ENCODE measurements around the gene PTPRN2. TPM values are rescaled to one million over a fixed set of nuclear protein-coding genes. Genes with fewer than 3 reads are reported as not detected.
"Not testable (repeated sequence)": the region's sequence is repeated elsewhere in the genome, so short reads cannot be mapped to it uniquely, and the experiment has no call there.

The PTPRN2 gene
- total RNA-seq, 2 experiments from 2014 or later = 0.70 TPM; not detected in 1

GRCh38 chr7:158353606-158354570, 233.7 kb downstream of the PTPRN2 start:
- H4K20me1 ChIP-seq (ENCODE audit: insufficient read depth, low read length) = no peaks in the 10 kb centered on the region
- TF ChIP-seq EZH2phosphoT487 (IDR thresholded peaks at IDR 0.05; ENCODE audit: borderline replicate concordance, low read depth, low read length) (no peak), CTCF (conservative IDR thresholded peaks at IDR 0.05; ENCODE audit: low read length) (peak; percentile 86)
- H3K27ac ChIP-seq (ENCODE audit: low read depth, low read length, poor library complexity, severe bottlenecking) = no peak overlapping the region
- POLR2A ChIA-PET = no interaction called here
- CTCF ChIA-PET (ENCODE audit: unreplicated experiment) = interaction anchor here (0.6 kb wide), 1 partner anchor 823 kb away, joined by 6 read pairs; no protein-coding TSS in a partner anchor
- DNase-seq (ENCODE audit: low spot score) = peak; percentile 30
- BruUV-seq (replicated peaks) = no TSS peak
- no peak overlapping the region for H3K4me2 ChIP-seq (ENCODE audit: low read length)
- no peaks in the 10 kb centered on the region for H3K79me2 ChIP-seq (ENCODE audit: insufficient read depth, low read depth, low read length)
- H2AFZ ChIP-seq (ENCODE audit: low read length) = no peak overlapping the region
- intact Hi-C loops (cut with micrococcal nuclease; ENCODE audit: unreplicated experiment) = loop anchor here (2.0 kb wide), 1 partner anchor 921 kb away; no protein-coding TSS in a partner anchor
- no peaks in the 10 kb centered on the region for H3K4me1 ChIP-seq (ENCODE audit: insufficient read depth, low read length, poor library complexity, severe bottlenecking)
- H3K9me3 ChIP-seq (ENCODE audit: low read length) = no peaks in the 10 kb centered on the region
- H3K36me3 ChIP-seq (ENCODE audit: insufficient read depth, low read length) = no peaks in the 10 kb centered on the region
- no peak overlapping the region for H3K4me3 ChIP-seq (ENCODE audit: low read depth, low read length, poor library complexity, severe bottlenecking)
- H3K9me2 ChIP-seq (ENCODE audit: insufficient read depth, low read length) = no peaks in the 10 kb centered on the region

- H3K79me2 ChIP-seq (ENCODE audit: insufficient read depth, low read depth, low read length); H2AFZ ChIP-seq (ENCODE audit: low read length); H3K36me3 ChIP-seq (ENCODE audit: insufficient read depth, low read length); H3K4me3 ChIP-seq (ENCODE audit: low read depth, low read length, poor library complexity, severe bottlenecking); H3K9me2 ChIP-seq (ENCODE audit: insufficient read depth, low read length); H3K4me1 ChIP-seq (ENCODE audit: insufficient read depth, low read length, poor library complexity, severe bottlenecking); BruUV-seq (replicated peaks); DNase-seq (ENCODE audit: low spot score); H3K9me3 ChIP-seq (ENCODE audit: low read length); POLR2A ChIA-PET; H3K4me2 ChIP-seq (ENCODE audit: low read length); intact Hi-C loops (cut with micrococcal nuclease; ENCODE audit: unreplicated experiment); H3K27ac ChIP-seq (ENCODE audit: low read depth, low read length, poor library complexity, severe bottlenecking); CTCF ChIA-PET (ENCODE audit: unreplicated experiment); H4K20me1 ChIP-seq (ENCODE audit: insufficient read depth, low read length): not testable (repeated sequence)
These were observed 235.5 kb downstream of the PTPRN2 start for GRCh38 chr7:158351899-158352729.

- no peaks in the 10 kb centered on the region for H4K20me1 ChIP-seq (ENCODE audit: insufficient read depth, low read length)
- CTCF ChIA-PET (ENCODE audit: unreplicated experiment) = no interaction called here
- POLR2A ChIA-PET = no interaction called here
These were observed 236.1 kb downstream of the PTPRN2 start for GRCh38 chr7:158351481-158351880.

More at GRCh38 chr7:158351481-158351880, 236.1 kb downstream of the PTPRN2 start:
- Histone ChIP-seq H3K4me3 (ENCODE audit: low read depth, low read length, poor library complexity, severe bottlenecking) (no peak overlapping the region), H3K4me2 (ENCODE audit: low read length) (no peak overlapping the region), H3K9me2 (ENCODE audit: insufficient read depth, low read length) (no peaks in the 10 kb centered on the region), H3K9me3 (ENCODE audit: low read length) (no peaks in the 10 kb centered on the region), H2AFZ (ENCODE audit: low read length) (no peak overlapping the region), H3K79me2 (ENCODE audit: insufficient read depth, low read depth, low read length) (no peaks in the 10 kb centered on the region), H3K27ac (ENCODE audit: low read depth, low read length, poor library complexity, severe bottlenecking) (no peak overlapping the region), H3K36me3 (ENCODE audit: insufficient read depth, low read length) (no peaks in the 10 kb centered on the region), H3K4me1 (ENCODE audit: insufficient read depth, low read length, poor library complexity, severe bottlenecking) (no peaks in the 10 kb centered on the region)
- intact Hi-C loops (cut with micrococcal nuclease; ENCODE audit: unreplicated experiment) = no loop called here
- BruUV-seq (replicated peaks) = no TSS peak
- no peak for TF ChIP-seq CTCF (conservative IDR thresholded peaks at IDR 0.05; ENCODE audit: low read length)
- no peak for TF ChIP-seq EZH2phosphoT487 (IDR thresholded peaks at IDR 0.05; ENCODE audit: borderline replicate concordance, low read depth, low read length)
- no peak for DNase-seq (ENCODE audit: low spot score)

All from OCI-LY7 (cell line).